Sigmoid colon (tissue), 4 donors: ENCODE results near the gene RLN3.

Experiments used
- POLR2A ChIP-seq, 2 donors: fragments of 450-650 bp; IDR thresholded peaks; one replicate each; pipeline ENCODE4 v1.6.1; 2016; ENCODE audit warnings: antibody characterized with exemption in 2 of 2, mild to moderate bottlenecking in 2 of 2, moderate library complexity in 2 of 2
- POLR2AphosphoS5 ChIP-seq, 4 donors: sonication (generic); formaldehyde crosslinking; IDR thresholded peaks; one replicate each; pipeline ENCODE4 v1.6.1; 2017; ENCODE audit warnings: antibody characterized with exemption in 4 of 4
- TF ChIP-seq, protein P1 (sequence below), 4 experiments: fragments of 450-650 bp in 3 of 4; fragments of 200-600 bp in 1 of 4; IDR thresholded peaks; one replicate each; pipeline ENCODE4 v1.5.1; 2016 to 2019; ENCODE audit warnings: antibody characterized with exemption in 4 of 4, mild to moderate bottlenecking in 3 of 4, moderate library complexity in 2 of 4

DNA sequence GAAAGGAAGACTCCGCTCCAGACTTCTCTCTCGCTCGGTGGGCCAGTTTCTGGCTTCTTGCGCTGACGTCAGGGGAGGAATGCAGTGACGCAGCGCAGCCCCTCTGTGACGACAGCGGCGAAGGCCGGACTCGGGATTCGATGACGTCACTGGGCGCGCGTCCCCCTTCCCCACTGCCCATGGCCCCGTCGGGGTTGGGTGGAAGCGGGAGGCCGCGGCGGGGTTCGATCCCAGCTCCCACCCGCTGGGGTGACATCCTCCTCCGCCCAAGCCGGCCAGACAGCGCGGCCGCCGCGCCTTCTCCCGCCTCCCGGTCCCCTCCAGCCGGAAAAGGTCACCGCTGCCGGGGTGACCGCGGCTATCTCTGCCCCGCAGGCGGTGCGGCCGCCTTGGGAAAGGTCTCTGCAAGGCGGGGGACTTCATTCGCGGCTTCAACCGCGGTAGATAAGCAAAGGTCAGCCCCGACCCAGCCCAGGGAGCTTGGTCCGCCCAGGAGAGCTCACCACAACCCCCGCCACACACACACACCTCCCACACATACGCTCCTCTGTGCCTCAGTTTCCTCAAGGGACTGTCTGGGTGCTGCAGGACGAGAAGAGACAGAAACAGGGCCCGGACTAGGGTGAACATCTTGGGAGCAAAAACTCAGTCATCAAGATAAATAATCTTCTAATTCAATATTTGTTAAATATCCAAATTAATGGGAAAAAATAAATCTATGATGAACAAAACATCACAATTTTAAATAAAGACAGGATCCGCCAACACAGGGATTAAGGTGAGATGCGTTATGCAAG, 21.0 kb upstream of the RLN3 start:
- TF ChIP-seq, protein P1, sequence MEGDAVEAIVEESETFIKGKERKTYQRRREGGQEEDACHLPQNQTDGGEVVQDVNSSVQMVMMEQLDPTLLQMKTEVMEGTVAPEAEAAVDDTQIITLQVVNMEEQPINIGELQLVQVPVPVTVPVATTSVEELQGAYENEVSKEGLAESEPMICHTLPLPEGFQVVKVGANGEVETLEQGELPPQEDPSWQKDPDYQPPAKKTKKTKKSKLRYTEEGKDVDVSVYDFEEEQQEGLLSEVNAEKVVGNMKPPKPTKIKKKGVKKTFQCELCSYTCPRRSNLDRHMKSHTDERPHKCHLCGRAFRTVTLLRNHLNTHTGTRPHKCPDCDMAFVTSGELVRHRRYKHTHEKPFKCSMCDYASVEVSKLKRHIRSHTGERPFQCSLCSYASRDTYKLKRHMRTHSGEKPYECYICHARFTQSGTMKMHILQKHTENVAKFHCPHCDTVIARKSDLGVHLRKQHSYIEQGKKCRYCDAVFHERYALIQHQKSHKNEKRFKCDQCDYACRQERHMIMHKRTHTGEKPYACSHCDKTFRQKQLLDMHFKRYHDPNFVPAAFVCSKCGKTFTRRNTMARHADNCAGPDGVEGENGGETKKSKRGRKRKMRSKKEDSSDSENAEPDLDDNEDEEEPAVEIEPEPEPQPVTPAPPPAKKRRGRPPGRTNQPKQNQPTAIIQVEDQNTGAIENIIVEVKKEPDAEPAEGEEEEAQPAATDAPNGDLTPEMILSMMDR (IDR thresholded peaks at IDR 0.05), result no peak
- TF ChIP-seq POLR2AphosphoS5 (IDR thresholded peaks at IDR 0.05) (peak; percentile 57 to 79 (median 66)), POLR2A (IDR thresholded peaks at IDR 0.05) (peak; percentile 20 to 27)
